Parathyroid adenoma (tissue), 2 donors: ENCODE measurements around the gene ZNF254.

ENCODE experiments used
- H2AFZ ChIP-seq: fragments of 300-600 bp; sonication (generic); one replicate; pipeline ENCODE4 v1.7.0; 2017; ENCODE audit warnings: antibody characterized with exemption, mild to moderate bottlenecking
- H3K27ac ChIP-seq: fragments of 300-600 bp; sonication (generic); one replicate; pipeline ENCODE4 v1.7.0; 2017
- H3K27me3 ChIP-seq: fragments of 300-600 bp; sonication (generic); one replicate; pipeline ENCODE4 v1.7.0; 2017; ENCODE audit warnings: low read length; ENCODE audit not compliant: control insufficient read depth, insufficient read depth
- H3K36me3 ChIP-seq: fragments of 300-600 bp; sonication (generic); one replicate; pipeline ENCODE4 v1.7.0; 2017; ENCODE audit warnings: low read length; ENCODE audit not compliant: control insufficient read depth, insufficient read depth
- H3K4me1 ChIP-seq: fragments of 300-600 bp; sonication (generic); one replicate; pipeline ENCODE4 v1.7.0; 2017; ENCODE audit warnings: control low read depth
- H3K4me2 ChIP-seq: fragments of 300-600 bp; sonication (generic); one replicate; pipeline ENCODE4 v1.7.0; 2017; ENCODE audit warnings: low read length
- H3K4me3 ChIP-seq: fragments of 300-600 bp; sonication (generic); one replicate; pipeline ENCODE4 v1.7.0; 2017; ENCODE audit warnings: low read depth, low read length
- H3K79me2 ChIP-seq: fragments of 300-600 bp; sonication (generic); one replicate; pipeline ENCODE4 v1.7.0; 2017; ENCODE audit warnings: control low read depth
- H3K9ac ChIP-seq: fragments of 300-600 bp; sonication (generic); one replicate; pipeline ENCODE4 v1.7.0; 2017; ENCODE audit warnings: mild to moderate bottlenecking
- H3K9me3 ChIP-seq: fragments of 300-600 bp; sonication (generic); one replicate; pipeline ENCODE4 v1.7.0; 2017; ENCODE audit warnings: low read length; ENCODE audit not compliant: control insufficient read depth
- TF ChIP-seq, protein P1 (sequence below): fragments of 300-600 bp; sonication (generic); IDR thresholded peaks from one replicate; pipeline ENCODE4 v1.7.0; 2017; ENCODE audit warnings: antibody characterized with exemption, mild to moderate bottlenecking
- donor health status: primary hyperparathyroidism.

Gene ZNF254

GRCh38 chr19:24140591-24140990, 53.6 kb downstream of the ZNF254 start:
- no peak overlapping the region for H3K4me3 ChIP-seq
- no peaks in the 10 kb centered on the region for H3K36me3 ChIP-seq
- no peaks in the 10 kb centered on the region for H3K4me1 ChIP-seq
- H3K4me2 ChIP-seq: no peak overlapping the region
- TF ChIP-seq, protein P1, sequence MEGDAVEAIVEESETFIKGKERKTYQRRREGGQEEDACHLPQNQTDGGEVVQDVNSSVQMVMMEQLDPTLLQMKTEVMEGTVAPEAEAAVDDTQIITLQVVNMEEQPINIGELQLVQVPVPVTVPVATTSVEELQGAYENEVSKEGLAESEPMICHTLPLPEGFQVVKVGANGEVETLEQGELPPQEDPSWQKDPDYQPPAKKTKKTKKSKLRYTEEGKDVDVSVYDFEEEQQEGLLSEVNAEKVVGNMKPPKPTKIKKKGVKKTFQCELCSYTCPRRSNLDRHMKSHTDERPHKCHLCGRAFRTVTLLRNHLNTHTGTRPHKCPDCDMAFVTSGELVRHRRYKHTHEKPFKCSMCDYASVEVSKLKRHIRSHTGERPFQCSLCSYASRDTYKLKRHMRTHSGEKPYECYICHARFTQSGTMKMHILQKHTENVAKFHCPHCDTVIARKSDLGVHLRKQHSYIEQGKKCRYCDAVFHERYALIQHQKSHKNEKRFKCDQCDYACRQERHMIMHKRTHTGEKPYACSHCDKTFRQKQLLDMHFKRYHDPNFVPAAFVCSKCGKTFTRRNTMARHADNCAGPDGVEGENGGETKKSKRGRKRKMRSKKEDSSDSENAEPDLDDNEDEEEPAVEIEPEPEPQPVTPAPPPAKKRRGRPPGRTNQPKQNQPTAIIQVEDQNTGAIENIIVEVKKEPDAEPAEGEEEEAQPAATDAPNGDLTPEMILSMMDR: no peak
- no peaks in the 10 kb centered on the region for H3K79me2 ChIP-seq
- H3K9me3 ChIP-seq: no peaks in the 10 kb centered on the region
- H3K27ac ChIP-seq: no peak overlapping the region
- no peak overlapping the region for H3K9ac ChIP-seq
- no peak overlapping the region for H2AFZ ChIP-seq
- H3K27me3 ChIP-seq: no peaks in the 10 kb centered on the region

GRCh38 chr19:24141612-24142011, 54.6 kb downstream of the ZNF254 start:
- Histone ChIP-seq H2AFZ (no peak overlapping the region), H3K4me3 (no peak overlapping the region), H3K27me3 (no peaks in the 10 kb centered on the region), H3K9me3 (no peaks in the 10 kb centered on the region), H3K4me2 (no peak overlapping the region), H3K4me1 (no peaks in the 10 kb centered on the region), H3K79me2 (no peaks in the 10 kb centered on the region), H3K9ac (no peak overlapping the region), H3K36me3 (peaks cover 4% of the 10 kb centered on the region), H3K27ac (no peak overlapping the region)
- TF ChIP-seq, protein P1: no peak

DNA sequence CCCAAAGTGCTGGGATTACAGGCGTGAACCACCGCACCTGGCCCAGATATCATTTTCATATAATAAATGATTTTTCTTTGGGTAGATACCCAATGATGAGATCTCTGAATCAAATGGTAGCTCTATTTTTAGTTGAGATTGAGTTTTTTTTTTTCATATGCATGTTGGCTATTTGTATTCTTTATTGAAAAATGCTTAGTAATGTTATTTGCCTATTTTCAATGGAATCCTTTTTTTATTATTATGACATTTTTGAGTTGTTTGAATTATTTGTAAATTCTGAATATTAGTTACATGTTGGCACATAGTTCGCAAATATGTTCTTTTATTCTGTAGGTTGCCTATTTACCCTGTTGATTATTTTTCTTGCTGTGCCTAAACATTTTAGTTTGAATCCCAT, 55.8 kb downstream of the ZNF254 start:
- no peaks in the 10 kb centered on the region for H3K27me3 ChIP-seq

DNA sequence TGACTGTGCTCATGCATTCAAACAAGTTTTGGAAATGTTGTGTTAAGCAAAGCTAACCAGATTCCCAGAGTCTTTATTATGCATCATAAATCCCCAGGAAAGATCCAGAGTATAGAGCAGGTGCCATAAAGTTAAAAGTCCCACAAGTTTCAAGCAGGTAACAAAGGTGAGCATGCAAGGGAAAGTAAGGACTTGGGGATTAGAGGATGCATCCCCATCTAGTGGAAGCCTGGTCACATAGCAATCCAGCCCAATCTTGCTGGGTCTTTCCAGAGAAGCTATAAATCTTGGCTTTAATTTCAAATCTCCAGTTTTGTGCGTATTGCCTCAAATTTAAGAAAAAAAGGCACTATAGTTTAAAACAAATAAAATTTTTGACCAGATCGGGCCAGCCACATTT, 72.7 kb downstream of the ZNF254 start:
- H3K27me3 ChIP-seq: no peaks in the 10 kb centered on the region
- H3K4me1 ChIP-seq: no peaks in the 10 kb centered on the region
- H3K4me2 ChIP-seq: no peak overlapping the region
- no peak overlapping the region for H3K27ac ChIP-seq
- TF ChIP-seq, protein P1: peak; percentile 26
- no peaks in the 10 kb centered on the region for H3K9me3 ChIP-seq
- H3K36me3 ChIP-seq: no peaks in the 10 kb centered on the region
- no peak overlapping the region for H2AFZ ChIP-seq
- no peak overlapping the region for H3K9ac ChIP-seq
- no peaks in the 10 kb centered on the region for H3K79me2 ChIP-seq
- no peak overlapping the region for H3K4me3 ChIP-seq

More for the DNA sequence above, 55.8 kb downstream of the ZNF254 start:
- Histone ChIP-seq H3K79me2 (no peaks in the 10 kb centered on the region), H3K9ac (no peak overlapping the region), H3K9me3 (no peaks in the 10 kb centered on the region), H3K4me2 (no peak overlapping the region), H2AFZ (no peak overlapping the region), H3K36me3 (peaks cover 4% of the 10 kb centered on the region), H3K4me1 (no peaks in the 10 kb centered on the region), H3K4me3 (no peak overlapping the region), H3K27ac (no peak overlapping the region)
- TF ChIP-seq, protein P1: no peak

- no peaks in the 10 kb centered on the region for H3K79me2 ChIP-seq
- H3K9ac ChIP-seq: no peak overlapping the region
- H3K36me3 ChIP-seq: no peaks in the 10 kb centered on the region
- H3K27me3 ChIP-seq: no peaks in the 10 kb centered on the region
- no peak overlapping the region for H3K4me3 ChIP-seq
- TF ChIP-seq, protein P1: no peak
- H3K4me2 ChIP-seq: no peak overlapping the region
- H3K27ac ChIP-seq: no peak overlapping the region
- no peaks in the 10 kb centered on the region for H3K4me1 ChIP-seq
- H2AFZ ChIP-seq: no peak overlapping the region
- H3K9me3 ChIP-seq: no peaks in the 10 kb centered on the region
Observed at GRCh38 chr19:24166055-24166454, 79.1 kb downstream of the ZNF254 start.
